ENCODE measurements around the gene EFCAB14. TPM values are rescaled to one million over a fixed set of nuclear protein-coding genes. Genes with fewer than 3 reads are reported as not detected.

The EFCAB14 gene
- polyA plus RNA-seq, 3 donors, result 31.4 to 75.5 (median 49.8) TPM

DNA sequence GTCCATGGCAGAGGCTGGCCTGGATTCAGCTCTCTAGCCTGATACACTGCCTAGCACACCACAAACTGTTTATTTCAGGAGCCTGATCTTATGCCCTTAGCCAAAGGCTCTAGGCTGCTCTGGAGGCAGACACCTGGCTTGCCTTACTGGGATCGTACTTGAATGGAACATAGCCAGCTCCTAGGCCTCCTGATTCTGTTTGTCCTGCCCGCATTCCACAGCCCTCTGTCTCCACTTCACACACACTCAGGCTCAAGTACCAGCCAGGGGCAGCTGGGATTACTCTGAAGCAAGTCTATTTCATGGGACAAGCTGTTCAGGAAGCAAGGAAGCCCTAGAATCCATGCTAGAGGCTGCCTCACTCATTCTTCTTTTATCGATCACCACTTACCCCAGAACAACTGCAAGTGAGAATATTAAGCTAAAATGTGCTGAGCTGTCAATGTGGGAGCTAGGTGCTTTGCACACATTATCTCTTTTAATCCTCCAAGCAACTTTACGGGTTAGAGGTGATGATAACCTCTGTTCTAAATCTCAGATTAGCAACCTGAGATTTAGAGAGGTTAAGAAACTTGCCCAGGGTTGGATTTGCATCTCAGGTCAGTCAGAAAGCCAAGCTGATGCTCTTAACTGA, 48.9 kb upstream of the EFCAB14 start:
- H3K27me3 Mint-ChIP-seq (ENCODE audit: low read depth in 3 of 3), result peaks cover 6 to 10% (median 8%) of the 10 kb centered on the region in 3 donors
- no peak overlapping the region for H3K4me3 Mint-ChIP-seq
- H3K9ac ChIP-seq (ENCODE audit: insufficient read depth, low read length, poor library complexity, severe bottlenecking), result no peak overlapping the region
- no peak for DNase-seq
- H3K27ac Mint-ChIP-seq, result no peak overlapping the region
- H3K9me3 Mint-ChIP-seq, result peaks cover 28 to 48% (median 35%) of the 10 kb centered on the region in 7 donors
- intact Hi-C loops (cut with micrococcal nuclease), result no loop called here
- H4K20me1 ChIP-seq (ENCODE audit: insufficient read depth, low read length), result no peaks in the 10 kb centered on the region
- H3K27me3 ChIP-seq (ENCODE audit: control insufficient read depth in 2 of 2, insufficient read depth in 2 of 2, low read length in 2 of 2), result no peaks in the 10 kb centered on the region
- H3K4me2 ChIP-seq (replicated peaks; ENCODE audit: extremely low read depth, low read length, poor library complexity, severe bottlenecking), result no peak overlapping the region
- no peak overlapping the region for H3K4me3 ChIP-seq (replicated peaks in 1 of 3; ENCODE audit: low read depth in 2 of 3, low read length in 3 of 3)
- peaks cover 37 to 45% of the 10 kb centered on the region in 2 donors for H3K9me3 ChIP-seq (replicated peaks in 1 of 2; ENCODE audit: control insufficient read depth in 1 of 2, insufficient read depth in 1 of 2, low read length in 2 of 2)
- TF ChIP-seq CTCF (IDR thresholded peaks at IDR 0.05), result no peak
- H3K4me1 ChIP-seq (ENCODE audit: control insufficient read depth in 1 of 2, insufficient read depth in 2 of 2, low read length in 2 of 2), result no peaks in the 10 kb centered on the region
- no peaks in the 10 kb centered on the region for H3K4me1 Mint-ChIP-seq
- WGBS (ENCODE audit: insufficient coverage), result 100% methylated on average over 2 of the region's 4 CpGs
- H3K36me3 ChIP-seq (replicated peaks in 1 of 2; ENCODE audit: control insufficient read depth in 1 of 2, insufficient read depth in 2 of 2, low read length in 2 of 2), result no peaks in the 10 kb centered on the region
- H3K27ac ChIP-seq (ENCODE audit: low read depth in 1 of 2, low read length in 2 of 2), result no peak overlapping the region
- no peaks in the 10 kb centered on the region for H3K36me3 Mint-ChIP-seq
- no peak overlapping the region for H2AFZ ChIP-seq (ENCODE audit: insufficient read depth, low read depth, low read length, poor library complexity, severe bottlenecking)
- H3K79me2 ChIP-seq (ENCODE audit: insufficient read depth, low read length), result no peaks in the 10 kb centered on the region

GRCh38 chr1:46764402-46764801, 45.5 kb upstream of the EFCAB14 start:
- peaks cover 7 to 12% of the 10 kb centered on the region in 2 donors for H3K9me3 ChIP-seq (replicated peaks in 1 of 2; ENCODE audit: control insufficient read depth in 1 of 2, insufficient read depth in 1 of 2, low read length in 2 of 2)
- H3K4me3 ChIP-seq (replicated peaks in 1 of 3; ENCODE audit: low read depth in 2 of 3, low read length in 3 of 3), result no peak overlapping the region
- no peak overlapping the region for H3K9ac ChIP-seq (ENCODE audit: insufficient read depth, low read length, poor library complexity, severe bottlenecking)
- no peak for DNase-seq
- no peak overlapping the region for H3K4me2 ChIP-seq (replicated peaks; ENCODE audit: extremely low read depth, low read length, poor library complexity, severe bottlenecking)
- WGBS (ENCODE audit: insufficient coverage), result 86% methylated on average over 2 of the region's 2 CpGs
- no peaks in the 10 kb centered on the region for H3K79me2 ChIP-seq (ENCODE audit: insufficient read depth, low read length)
- Mint-ChIP-seq H3K27ac (no peak overlapping the region), H3K9me3 (peaks cover 5 to 22% (median 15%) of the 10 kb centered on the region in 7 donors), H3K4me1 (no peaks in the 10 kb centered on the region), H3K27me3 (ENCODE audit: low read depth in 3 of 3) (peaks cover 10 to 14% (median 12%) of the 10 kb centered on the region in 3 donors), H3K4me3 (no peak overlapping the region), H3K36me3 (no peaks in the 10 kb centered on the region)
- H4K20me1 ChIP-seq (ENCODE audit: insufficient read depth, low read length), result no peaks in the 10 kb centered on the region
- no peak for TF ChIP-seq CTCF (IDR thresholded peaks at IDR 0.05)
- H3K27ac ChIP-seq (ENCODE audit: low read depth in 1 of 2, low read length in 2 of 2), result no peak overlapping the region
- no peaks in the 10 kb centered on the region for H3K4me1 ChIP-seq (ENCODE audit: control insufficient read depth in 1 of 2, insufficient read depth in 2 of 2, low read length in 2 of 2)
- intact Hi-C loops (cut with micrococcal nuclease), result no loop called here
- no peak overlapping the region for H2AFZ ChIP-seq (ENCODE audit: insufficient read depth, low read depth, low read length, poor library complexity, severe bottlenecking)
- H3K27me3 ChIP-seq (ENCODE audit: control insufficient read depth in 2 of 2, insufficient read depth in 2 of 2, low read length in 2 of 2), result no peaks in the 10 kb centered on the region
- H3K36me3 ChIP-seq (replicated peaks in 1 of 2; ENCODE audit: control insufficient read depth in 1 of 2, insufficient read depth in 2 of 2, low read length in 2 of 2), result no peaks in the 10 kb centered on the region
